Neural crest cell (in vitro differentiated cells): ENCODE measurements around the gene RXFP1. TPM values are rescaled to one million over a fixed set of nuclear protein-coding genes. Genes with fewer than 3 reads are reported as not detected.
A peak's percentile ranks its signal among the peaks of the same experiment; 100 is the strongest.

Experiments used
- DNase-seq: peaks from one replicate; pipeline ENCODE4 v3.0.0; 2021; ENCODE audit warnings: low read depth, mixed read lengths, low spot score
- H3K27ac Mint-ChIP-seq: one replicate; pipeline ENCODE4 v1.8.0; 2021; ENCODE audit warnings: mild to moderate bottlenecking, mixed read lengths; ENCODE audit not compliant: unreplicated experiment
- H3K27me3 Mint-ChIP-seq: 2 replicates; pipeline ENCODE4 v1.8.0; 2021; ENCODE audit warnings: low read depth, mild to moderate bottlenecking, mixed read lengths
- H3K36me3 Mint-ChIP-seq: 2 replicates; pipeline ENCODE4 v1.8.0; 2021; ENCODE audit warnings: low read depth, mild to moderate bottlenecking, mixed read lengths
- H3K4me1 Mint-ChIP-seq: 2 replicates; pipeline ENCODE4 v1.8.0; 2021; ENCODE audit warnings: mixed read lengths
- H3K4me3 Mint-ChIP-seq: one replicate; pipeline ENCODE4 v1.8.0; 2021; ENCODE audit warnings: mild to moderate bottlenecking, mixed read lengths
- H3K9me3 Mint-ChIP-seq: 2 replicates; pipeline ENCODE4 v1.8.0; 2021; ENCODE audit warnings: mixed read lengths
- CTCF ChIP-seq: fragments of 200-600 bp; sonication (generic); conservative IDR thresholded peaks from 2 replicates; pipeline ENCODE4 v1.5.0; 2021; ENCODE audit warnings: antibody characterized with exemption, mild to moderate bottlenecking
- total RNA-seq: library from RNA; stranded (reverse); gene quantifications from 2 replicates; pipeline ENCODE4 v1.2.1, GENCODE V29; 2021

RXFP1 gene
- total RNA-seq, 1 donor from 2014 or later: not detected

DNA sequence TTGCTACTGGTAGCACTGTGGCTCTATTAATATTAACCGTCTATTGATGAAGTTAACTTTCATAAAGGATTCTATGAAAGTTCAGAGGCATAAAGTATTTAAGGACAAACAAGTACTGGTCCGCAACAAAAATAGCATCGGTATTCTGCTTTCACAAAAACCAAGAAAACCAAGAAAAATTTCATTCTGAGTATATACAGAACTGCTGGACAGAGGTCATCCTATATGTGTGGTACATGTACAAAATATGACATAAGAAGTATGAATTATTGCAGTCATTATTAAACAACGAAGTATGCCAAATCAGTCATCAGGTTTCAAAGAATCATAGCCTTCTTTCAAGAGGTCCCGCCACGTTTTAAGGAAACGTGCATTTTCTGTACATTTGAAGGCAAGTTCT, 147.6 kb downstream of the RXFP1 start:
- peaks cover 34% of the 10 kb centered on the region for H3K4me1 Mint-ChIP-seq
- H3K9me3 Mint-ChIP-seq: no peaks in the 10 kb centered on the region
- no peaks in the 10 kb centered on the region for H3K27me3 Mint-ChIP-seq
- no peak for DNase-seq
- TF ChIP-seq CTCF: no peak
- no peak overlapping the region for H3K27ac Mint-ChIP-seq
- H3K36me3 Mint-ChIP-seq: peaks cover 20% of the 10 kb centered on the region
- H3K4me3 Mint-ChIP-seq: peak overlapping the region; percentile 84

DNA sequence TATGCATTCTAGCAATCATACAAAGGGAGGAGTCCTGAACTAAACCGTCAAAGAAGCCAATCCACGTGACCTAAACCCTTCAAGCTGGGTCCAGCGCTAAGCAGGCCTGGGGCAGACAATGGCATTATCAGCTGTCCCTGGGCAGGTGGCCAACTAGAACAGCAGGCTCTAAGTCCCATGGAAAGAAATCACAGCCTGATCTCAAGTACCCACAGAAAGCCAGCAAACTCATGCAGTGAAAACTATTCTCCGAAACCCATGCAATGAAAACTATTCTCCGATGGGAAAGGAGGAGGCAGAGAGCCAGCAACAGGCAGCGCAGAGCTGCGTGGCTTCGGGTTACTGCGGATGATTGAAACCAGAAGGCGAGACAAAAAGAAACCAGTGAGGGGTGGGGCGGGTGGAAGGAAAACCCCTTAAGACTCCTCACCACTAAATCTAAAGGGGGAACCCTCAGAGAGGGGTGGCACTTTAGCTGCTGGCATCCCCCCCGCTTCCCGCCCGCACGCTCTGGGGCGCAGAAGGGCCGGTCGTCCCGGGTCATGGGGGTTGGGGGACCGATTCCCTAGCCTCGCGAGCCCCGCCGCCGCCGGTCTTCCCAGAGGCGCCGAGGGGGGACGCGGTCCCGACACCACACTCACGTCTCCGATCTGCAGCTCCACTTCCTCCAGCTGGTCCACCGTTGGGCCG, 149.4 kb downstream of the RXFP1 start:
- peak; percentile 39 for DNase-seq
- peaks cover 34% of the 10 kb centered on the region for H3K4me1 Mint-ChIP-seq
- no peaks in the 10 kb centered on the region for H3K9me3 Mint-ChIP-seq
- H3K27ac Mint-ChIP-seq: peak overlapping the region; percentile 99
- TF ChIP-seq CTCF: no peak
- peak overlapping the region; percentile 97 for H3K4me3 Mint-ChIP-seq
- H3K36me3 Mint-ChIP-seq: peaks cover 10% of the 10 kb centered on the region
- H3K27me3 Mint-ChIP-seq: no peaks in the 10 kb centered on the region

DNA sequence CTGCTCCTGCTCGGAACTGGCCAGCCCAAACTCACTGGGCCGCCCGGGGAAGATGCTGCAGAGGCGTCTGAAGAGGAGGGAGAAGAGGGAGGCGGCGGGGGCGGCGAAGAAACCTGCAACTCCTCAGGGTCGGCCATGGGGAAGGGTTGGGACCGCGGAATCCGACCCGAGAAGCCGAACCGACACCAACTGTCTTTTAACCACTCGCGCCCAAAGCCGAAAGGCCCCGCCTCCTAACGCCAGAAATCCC, 149.9 kb downstream of the RXFP1 start, which contains the start of gene C4orf46:
Gene C4orf46 (minus strand): TSS at position 223 of the 250 bp plus-strand sequence. CDS start 86 bp downstream, at position 137.
- Mint-ChIP-seq H3K27me3 (no peaks in the 10 kb centered on the region), H3K27ac (peak within 1 kb of the TSS; percentile 99), H3K36me3 (peaks cover 7% of the 10 kb centered on the region), H3K4me3 (peak within 1 kb of the TSS; percentile 97), H3K9me3 (no peaks in the 10 kb centered on the region), H3K4me1 (peaks cover 34% of the 10 kb centered on the region)
- DNase-seq: no peak
- TF ChIP-seq CTCF: no peak

DNA sequence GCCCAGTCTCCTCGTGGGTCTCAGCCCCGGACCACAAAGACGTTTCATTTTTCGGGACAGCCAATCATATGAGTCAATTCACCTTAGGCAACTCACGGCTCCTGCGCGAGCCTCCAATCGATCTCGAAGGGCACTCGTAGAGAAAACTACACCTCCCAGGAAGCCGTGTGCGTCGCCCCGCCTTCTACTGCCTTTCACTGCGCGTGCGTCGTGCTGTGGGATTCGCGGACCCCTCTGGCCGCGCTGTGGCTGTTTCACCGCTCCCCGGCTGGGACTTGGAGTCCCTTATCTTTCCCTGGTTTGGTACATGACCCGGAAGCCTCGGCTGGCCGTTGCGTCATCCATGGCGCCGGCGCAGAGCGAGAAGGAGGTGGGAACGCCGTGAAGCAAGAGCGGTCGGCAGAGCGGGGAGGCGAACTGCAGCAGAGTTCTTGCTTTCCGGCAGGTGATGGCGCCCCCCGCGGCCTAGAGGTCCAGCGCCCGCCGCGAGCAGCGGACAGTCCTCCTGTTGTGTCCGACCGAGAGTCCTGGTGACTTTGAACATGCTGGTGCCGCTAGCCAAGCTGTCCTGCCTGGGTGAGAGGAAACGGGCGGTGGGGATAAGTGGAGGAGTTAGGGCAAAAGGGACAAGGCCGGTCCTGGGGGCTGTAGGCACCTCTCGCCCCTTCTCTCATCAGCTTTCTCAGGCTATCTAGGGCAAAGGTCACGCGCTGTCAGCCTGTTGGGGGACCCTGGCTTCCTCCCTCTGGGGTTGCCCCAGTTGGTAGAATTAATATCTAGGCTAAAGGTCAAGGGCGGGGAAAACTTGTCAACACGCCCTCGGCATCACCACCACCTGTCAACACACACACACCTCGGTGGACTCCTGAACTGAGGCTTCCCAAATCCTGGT, 150.5 kb downstream of the RXFP1 start, which contains the start of gene ETFDH:
Gene ETFDH (plus strand): TSS at position 382 of the 892 bp plus-strand sequence. CDS start 161 bp downstream, at position 543.
- Mint-ChIP-seq H3K4me1 (peaks cover 34% of the 10 kb centered on the region), H3K36me3 (peaks cover 7% of the 10 kb centered on the region), H3K27ac (peak within 1 kb of the TSS; percentile 99), H3K9me3 (no peaks in the 10 kb centered on the region), H3K4me3 (peak within 1 kb of the TSS; percentile 97), H3K27me3 (no peaks in the 10 kb centered on the region)
- TF ChIP-seq CTCF: peak; percentile 72
- peak; percentile 93 for DNase-seq

DNA sequence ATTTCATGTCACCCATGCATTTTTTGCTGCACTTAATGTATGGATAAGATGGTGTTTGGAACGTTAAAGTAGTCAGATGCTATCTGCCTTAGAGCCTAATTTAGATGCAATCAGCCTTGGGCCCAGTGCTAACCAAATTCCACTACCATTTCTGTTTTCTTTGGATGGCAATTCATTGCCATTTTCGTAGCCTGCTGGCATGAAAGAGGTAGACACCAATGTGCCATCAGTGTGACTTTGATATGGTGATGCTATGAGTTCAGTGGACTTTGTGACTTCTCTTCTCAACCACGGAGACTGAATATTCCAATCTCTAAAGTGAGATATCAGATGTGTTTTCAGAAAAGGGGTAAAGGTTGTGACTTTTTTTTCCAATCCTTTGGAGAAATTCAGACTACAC, 152.0 kb downstream of the RXFP1 start:
- H3K36me3 Mint-ChIP-seq: peaks cover 5% of the 10 kb centered on the region
- TF ChIP-seq CTCF: no peak
- DNase-seq: no peak
- H3K4me3 Mint-ChIP-seq: no peak overlapping the region
- H3K27me3 Mint-ChIP-seq: no peaks in the 10 kb centered on the region
- H3K9me3 Mint-ChIP-seq: no peaks in the 10 kb centered on the region
- peaks cover 30% of the 10 kb centered on the region for H3K4me1 Mint-ChIP-seq
- H3K27ac Mint-ChIP-seq: no peak overlapping the region
